Esophagus squamous epithelium (tissue), 5 donors: Measurements from ENCODE around the gene NUP50. TPM values are rescaled to one million over a fixed set of nuclear protein-coding genes. Genes with fewer than 3 reads are reported as not detected.
A peak's percentile ranks its signal among the peaks of the same experiment; 100 is the strongest.

ENCODE experiments used
- DNase-seq: peaks from one replicate; lab custom pipeline; 2025; lab: John Stamatoyannopoulos, UW
- H3K27ac ChIP-seq, 4 donors: fragments of 200-600 bp; sonication (generic); one replicate each; pipeline ENCODE4 v1.5.1; 2016 to 2019; ENCODE audit warnings: mild to moderate bottlenecking in 1 of 4
- H3K27me3 ChIP-seq, 4 donors: fragments of 200-600 bp; sonication (generic); 1 replicate in 3 of 4; 2 replicates in 1 of 4; pipeline versions ENCODE4 v1.5.1 to v1.6.0; 2017 to 2021; ENCODE audit warnings: antibody characterized with exemption in 1 of 4
- H3K36me3 ChIP-seq, 3 donors: fragments of 200-600 bp; sonication (generic); one replicate each; pipeline ENCODE4 v1.5.1; 2016 to 2019
- H3K4me1 ChIP-seq, 3 donors: fragments of 200-600 bp; sonication (generic); one replicate each; pipeline ENCODE4 v1.5.1; 2017 to 2019
- H3K4me3 ChIP-seq, 4 donors: fragments of 200-600 bp; sonication (generic); 1 replicate in 3 of 4; 2 replicates in 1 of 4; pipeline ENCODE4 v1.5.1; 2016 to 2019; ENCODE audit warnings: mild to moderate bottlenecking in 2 of 4, moderate library complexity in 1 of 4
- H3K9me3 ChIP-seq, 3 donors: fragments of 200-600 bp; sonication (generic); one replicate each; pipeline ENCODE4 v1.5.1; 2016 to 2019
- POLR2A ChIP-seq, 4 donors: fragments of 450-650 bp; IDR thresholded peaks; one replicate each; pipeline ENCODE4 v1.6.1; 2017; ENCODE audit warnings: antibody characterized with exemption in 4 of 4, mild to moderate bottlenecking in 4 of 4, moderate library complexity in 3 of 4
- WGBS, 2 donors: methylation state at CpG; one replicate each; pipeline ENCODE4 v1.1.5; 2018; 5-methylcytosine and 5-hydroxymethylcytosine counted together
- intact Hi-C: fragments of 100-400 bp; cut with DNase I; formaldehyde crosslinking; loops from one replicate; pipeline ENCODE4 v1.15.0; 2022
- total RNA-seq, 4 donors: library from RNA; depleted of rRNA; stranded (reverse); fragments of >200 nt; gene quantifications; one replicate each; pipeline ENCODE4 v1.1.0, GENCODE V29; 2016
- TF ChIP-seq, protein P1 (sequence below), 6 experiments: fragments of 450-650 bp in 4 of 6; fragments of 200-600 bp in 2 of 6; sonication (generic) in 2 of 6; IDR thresholded peaks; one replicate each; pipeline ENCODE4 v1.5.1; 2016 to 2019; ENCODE audit warnings: antibody characterized with exemption in 6 of 6, mild to moderate bottlenecking in 4 of 6, moderate library complexity in 4 of 6
- donor health status: DM: yes; HTN: yes; CAD: no.

Gene NUP50
- total RNA-seq, 4 donors from 2014 or later: 53.7 to 96.4 (median 59.9) TPM

DNA sequence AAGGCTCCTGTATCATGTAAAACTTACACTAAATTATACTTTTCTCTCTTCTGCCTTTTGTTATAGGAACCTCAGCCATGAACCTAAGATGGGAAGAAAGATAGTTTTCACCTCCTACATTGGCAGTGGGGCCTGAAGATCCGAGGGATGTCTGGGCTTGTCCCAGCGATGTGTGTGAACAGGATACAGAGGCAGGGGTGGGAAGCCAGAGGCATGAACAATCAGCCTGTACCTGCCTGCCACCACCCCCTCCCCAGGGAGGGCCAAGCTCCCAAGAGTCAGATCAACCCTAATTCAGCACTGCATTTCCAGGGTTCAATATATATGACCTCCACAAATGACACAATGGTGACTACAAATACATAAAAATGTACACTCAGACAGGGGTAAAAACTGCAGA lies 67.6 kb downstream of the NUP50 start:
- peaks cover 13 to 71% (median 15%) of the 10 kb centered on the region in 3 donors for H3K4me1 ChIP-seq
- H3K36me3 ChIP-seq: peaks cover 0 to 16% (median 0%) of the 10 kb centered on the region in 3 donors
- 22% methylated on average over 2 of the region's 2 CpGs; no CpG with 5 or more reads in 1 of the 2 donors for WGBS, 2 donors
- no peaks in the 10 kb centered on the region for H3K9me3 ChIP-seq
- intact Hi-C loops: no loop called here
- no peaks in the 10 kb centered on the region for H3K27me3 ChIP-seq
- peak overlapping the region in 3 of 4 donors; percentile 1 to 41 (median 37) for H3K27ac ChIP-seq
- DNase-seq: no peak
- no peak overlapping the region for H3K4me3 ChIP-seq
- no peak for TF ChIP-seq POLR2A (IDR thresholded peaks at IDR 0.05)
- TF ChIP-seq, protein P1, sequence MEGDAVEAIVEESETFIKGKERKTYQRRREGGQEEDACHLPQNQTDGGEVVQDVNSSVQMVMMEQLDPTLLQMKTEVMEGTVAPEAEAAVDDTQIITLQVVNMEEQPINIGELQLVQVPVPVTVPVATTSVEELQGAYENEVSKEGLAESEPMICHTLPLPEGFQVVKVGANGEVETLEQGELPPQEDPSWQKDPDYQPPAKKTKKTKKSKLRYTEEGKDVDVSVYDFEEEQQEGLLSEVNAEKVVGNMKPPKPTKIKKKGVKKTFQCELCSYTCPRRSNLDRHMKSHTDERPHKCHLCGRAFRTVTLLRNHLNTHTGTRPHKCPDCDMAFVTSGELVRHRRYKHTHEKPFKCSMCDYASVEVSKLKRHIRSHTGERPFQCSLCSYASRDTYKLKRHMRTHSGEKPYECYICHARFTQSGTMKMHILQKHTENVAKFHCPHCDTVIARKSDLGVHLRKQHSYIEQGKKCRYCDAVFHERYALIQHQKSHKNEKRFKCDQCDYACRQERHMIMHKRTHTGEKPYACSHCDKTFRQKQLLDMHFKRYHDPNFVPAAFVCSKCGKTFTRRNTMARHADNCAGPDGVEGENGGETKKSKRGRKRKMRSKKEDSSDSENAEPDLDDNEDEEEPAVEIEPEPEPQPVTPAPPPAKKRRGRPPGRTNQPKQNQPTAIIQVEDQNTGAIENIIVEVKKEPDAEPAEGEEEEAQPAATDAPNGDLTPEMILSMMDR (IDR thresholded peaks at IDR 0.05): no peak

GRCh38 chr22:45233386-45233785 lies 69.7 kb downstream of the NUP50 start:
- Histone ChIP-seq H3K27me3 (no peaks in the 10 kb centered on the region), H3K4me3 (no peak overlapping the region), H3K27ac (no peak overlapping the region), H3K9me3 (no peaks in the 10 kb centered on the region), H3K36me3 (peaks cover 0 to 30% (median 0%) of the 10 kb centered on the region in 3 donors), H3K4me1 (peaks cover 6 to 75% (median 13%) of the 10 kb centered on the region in 3 donors)
- DNase-seq: no peak
- TF ChIP-seq, protein P1 (IDR thresholded peaks at IDR 0.05): no peak
- no peak for TF ChIP-seq POLR2A (IDR thresholded peaks at IDR 0.05)
- intact Hi-C loops: no loop called here
- 82 to 83% methylated on average over 9 of the region's 10 CpGs for WGBS, 2 donors

GRCh38 chr22:45233827-45234226 lies 70.1 kb downstream of the NUP50 start:
- Histone ChIP-seq H3K36me3 (peaks cover 0 to 31% (median 0%) of the 10 kb centered on the region in 3 donors), H3K27me3 (no peaks in the 10 kb centered on the region), H3K4me3 (no peak overlapping the region), H3K27ac (peak overlapping the region in 1 of 4 donors; percentile 34), H3K4me1 (peaks cover 6 to 80% (median 17%) of the 10 kb centered on the region in 3 donors), H3K9me3 (no peaks in the 10 kb centered on the region)
- 77 to 83% methylated on average over 5 to 6 of the region's 10 CpGs for WGBS, 2 donors
- TF ChIP-seq, protein P1 (IDR thresholded peaks at IDR 0.05): no peak
- TF ChIP-seq POLR2A (IDR thresholded peaks at IDR 0.05): no peak
- DNase-seq: no peak
- intact Hi-C loops: no loop called here

- WGBS, 2 donors: 65 to 75% methylated on average over 13 of the region's 23 CpGs
- H3K36me3 ChIP-seq: peaks cover 0 to 31% (median 0%) of the 10 kb centered on the region in 3 donors
- no peak for DNase-seq
- TF ChIP-seq, protein P1 (IDR thresholded peaks at IDR 0.05): no peak
- no peak for TF ChIP-seq POLR2A (IDR thresholded peaks at IDR 0.05)
- intact Hi-C loops: no loop called here
- peaks cover 14 to 88% (median 30%) of the 10 kb centered on the region in 3 donors for H3K4me1 ChIP-seq
- peak overlapping the region in 2 of 4 donors; percentile 3 to 38 for H3K27ac ChIP-seq
- no peaks in the 10 kb centered on the region for H3K27me3 ChIP-seq
- H3K4me3 ChIP-seq: no peak overlapping the region
- H3K9me3 ChIP-seq: no peaks in the 10 kb centered on the region
These were observed 71.5 kb downstream of the NUP50 start for GRCh38 chr22:45235101-45235777.

DNA sequence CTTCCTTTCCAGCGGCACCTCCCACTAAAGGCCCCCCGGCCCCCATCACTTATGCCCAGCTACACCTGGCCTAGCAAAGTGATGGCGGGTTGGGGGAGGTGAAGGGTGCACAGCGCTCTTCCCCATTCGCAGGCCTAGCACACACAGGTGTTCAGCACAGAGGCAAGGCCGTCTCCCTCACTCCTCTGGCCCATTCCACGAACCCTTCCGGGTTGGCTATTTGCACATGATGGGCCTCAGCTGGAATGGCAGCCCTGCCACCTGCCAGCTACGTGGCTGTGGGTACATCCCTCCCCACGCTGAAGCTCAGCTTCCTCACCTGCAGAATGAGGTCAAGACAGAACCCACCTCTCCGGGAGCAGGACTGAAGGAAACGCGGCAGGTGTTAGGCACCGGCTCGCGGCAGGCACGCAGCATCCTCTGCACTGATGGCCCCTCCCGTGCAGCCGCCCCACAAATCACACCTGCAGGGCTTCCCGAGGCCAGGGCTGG lies 72.2 kb downstream of the NUP50 start:
- TF ChIP-seq, protein P1 (IDR thresholded peaks at IDR 0.05): no peak
- no peak for TF ChIP-seq POLR2A (IDR thresholded peaks at IDR 0.05)
- 78 to 79% methylated on average over 10 to 15 of the region's 20 CpGs for WGBS, 2 donors
- Histone ChIP-seq H3K27ac (peak overlapping the region in 2 of 4 donors; percentile 3 to 38), H3K36me3 (peaks cover 0 to 31% (median 0%) of the 10 kb centered on the region in 3 donors), H3K4me3 (no peak overlapping the region), H3K4me1 (peaks cover 14 to 84% (median 30%) of the 10 kb centered on the region in 3 donors), H3K27me3 (no peaks in the 10 kb centered on the region), H3K9me3 (no peaks in the 10 kb centered on the region)
- no peak for DNase-seq
- intact Hi-C loops: no loop called here
